MV-4-11 (cell line): Measurements from ENCODE around the gene NCKAP5L.
"Not testable (repeated sequence)": the region's sequence is repeated elsewhere in the genome, so short reads cannot be mapped to it uniquely, and the experiment has no call there.

Experiments used
- DNase-seq: peaks from one replicate; lab custom pipeline; 2025; lab: John Stamatoyannopoulos, UW

The NCKAP5L gene

DNA sequence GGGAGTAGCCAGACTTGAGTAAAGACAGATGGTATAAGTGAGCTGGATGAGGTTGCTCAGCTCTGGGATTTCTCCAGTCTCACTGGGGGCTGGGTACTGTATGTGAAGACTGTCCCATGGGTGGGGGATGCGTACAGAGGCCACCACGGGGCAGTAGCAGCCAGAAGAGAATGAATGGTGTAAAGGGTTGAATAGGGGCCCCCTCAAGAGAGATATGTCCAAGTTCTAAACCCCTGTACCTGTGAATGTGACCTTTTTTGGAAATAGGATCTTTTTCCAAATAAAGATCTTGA, 36.5 kb upstream of the NCKAP5L start:
- DNase-seq, result no peak

GRCh38 chr12:49863946-49864797, 36.0 kb upstream of the NCKAP5L start:
- DNase-seq, result no peak

- not testable (repeated sequence) for DNase-seq
These were observed 32.7 kb upstream of the NCKAP5L start for GRCh38 chr12:49860921-49861320.

DNA sequence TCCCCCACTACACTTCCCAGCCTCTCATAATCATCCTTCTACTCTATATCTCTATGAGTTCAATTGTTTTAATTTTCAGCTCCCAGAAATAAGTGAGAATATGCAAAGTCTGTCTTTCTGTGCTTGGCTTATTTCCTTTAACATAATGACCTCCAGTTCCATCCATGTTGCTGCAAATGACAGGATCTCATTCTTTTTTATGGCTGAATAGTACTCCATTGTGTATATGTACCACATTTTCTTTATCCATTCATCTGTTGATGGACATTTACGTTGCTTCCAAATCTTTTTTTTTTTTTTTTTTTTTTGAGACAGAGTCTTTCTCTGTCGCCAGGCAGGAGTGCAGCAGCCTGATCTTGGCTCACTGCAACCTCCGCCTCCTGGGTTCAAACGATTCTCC, 27.7 kb upstream of the NCKAP5L start:
- not testable (repeated sequence) for DNase-seq

DNA sequence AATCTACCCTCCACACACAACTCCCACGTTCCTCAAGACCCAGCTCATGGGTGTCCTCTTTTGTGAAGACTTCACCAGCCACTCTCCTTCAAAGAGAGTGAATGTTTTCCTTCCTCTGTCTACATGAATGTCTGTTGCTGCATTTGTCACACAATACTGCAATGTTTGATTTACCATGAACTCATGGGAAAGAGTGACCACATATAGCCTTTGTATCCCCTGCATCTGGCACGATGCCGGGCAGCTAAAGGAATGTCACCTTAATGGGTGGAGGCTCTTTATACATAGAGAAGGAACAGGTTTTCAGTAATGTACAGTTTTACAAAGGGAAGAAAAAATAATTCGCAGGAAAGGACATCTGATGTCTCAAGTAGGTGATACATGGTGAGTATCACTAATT, 26.8 kb upstream of the NCKAP5L start:
- no peak for DNase-seq

- DNase-seq, result no peak
These were observed 25.5 kb upstream of the NCKAP5L start for GRCh38 chr12:49853671-49854070.

GRCh38 chr12:49847161-49847560, 18.9 kb upstream of the NCKAP5L start:
- no peak for DNase-seq

DNA sequence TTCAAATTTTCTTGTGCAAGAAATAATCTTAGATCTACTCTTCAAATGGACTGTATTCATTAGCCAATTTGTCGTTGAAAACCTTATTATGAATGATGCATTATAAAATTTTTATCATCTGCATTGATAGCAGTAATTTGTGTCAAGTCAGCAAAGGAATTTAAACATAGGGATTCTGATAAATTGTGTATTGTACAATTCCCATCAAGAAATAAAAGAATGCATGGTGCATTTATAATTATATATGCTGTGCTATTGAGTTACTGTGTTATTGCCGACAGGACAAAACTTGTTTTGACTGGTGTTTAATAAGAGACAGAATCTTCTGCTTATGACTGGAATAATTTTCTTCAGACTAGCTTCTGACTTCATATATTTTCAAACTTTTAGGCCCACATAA, 17.8 kb upstream of the NCKAP5L start:
- no peak for DNase-seq

DNA sequence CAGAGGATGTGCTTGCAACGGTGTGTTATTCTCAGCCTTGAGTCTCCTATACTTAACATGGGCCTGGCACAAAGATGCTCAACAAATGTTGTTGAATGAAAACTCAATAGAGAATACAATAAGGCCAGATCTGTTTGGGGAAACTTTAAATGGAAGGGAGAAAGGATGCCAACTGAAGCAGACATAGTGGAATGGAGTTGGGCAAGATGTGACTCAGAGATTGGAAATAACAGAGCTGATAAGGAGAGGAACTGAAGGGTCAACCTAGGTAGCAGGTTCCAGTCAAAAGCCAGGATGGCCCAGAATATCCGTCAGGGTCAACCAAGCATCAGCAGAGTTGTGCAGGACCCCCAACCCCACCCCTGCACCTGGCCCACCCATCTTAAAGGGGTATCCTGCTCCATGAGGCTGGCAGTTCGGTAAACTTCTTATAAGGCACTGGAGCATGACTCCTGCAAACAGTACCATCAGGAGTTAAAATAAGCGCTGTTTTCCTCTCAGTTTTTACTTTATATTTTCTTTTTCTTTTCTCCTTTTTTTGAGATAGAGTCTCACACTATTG, 15.7 kb upstream of the NCKAP5L start:
- DNase-seq, result no peak

DNA sequence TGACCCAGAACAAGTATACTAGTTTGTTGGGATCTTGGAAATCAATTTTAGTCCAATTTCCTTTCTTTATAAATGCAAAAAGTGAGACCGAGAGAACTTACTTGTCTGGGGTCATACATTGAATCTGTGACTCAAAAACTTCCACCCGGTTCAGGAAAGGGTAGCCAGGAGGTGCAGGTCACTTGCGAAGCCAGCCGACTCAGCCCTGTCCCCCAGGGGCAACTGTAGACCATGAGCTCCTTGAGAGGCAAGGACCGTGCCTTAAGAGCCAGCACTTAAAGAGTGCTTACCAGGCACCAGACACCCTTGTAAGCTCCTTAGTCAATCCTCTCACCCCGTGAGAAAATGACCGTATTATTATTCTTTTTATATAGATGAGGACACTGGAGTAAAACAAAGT, 15.2 kb upstream of the NCKAP5L start:
- DNase-seq, result no peak

GRCh38 chr12:49842519-49843352, 14.5 kb upstream of the NCKAP5L start, which contains the start of gene BCDIN3D:
Gene BCDIN3D (minus strand): TSS chr12:49843106. CDS start chr12:49843087, 19 bp downstream.
- DNase-seq, result peak; percentile 89

- peak; percentile 63 for DNase-seq
These were observed 10.9 kb upstream of the NCKAP5L start for GRCh38 chr12:49838973-49839633.

DNA sequence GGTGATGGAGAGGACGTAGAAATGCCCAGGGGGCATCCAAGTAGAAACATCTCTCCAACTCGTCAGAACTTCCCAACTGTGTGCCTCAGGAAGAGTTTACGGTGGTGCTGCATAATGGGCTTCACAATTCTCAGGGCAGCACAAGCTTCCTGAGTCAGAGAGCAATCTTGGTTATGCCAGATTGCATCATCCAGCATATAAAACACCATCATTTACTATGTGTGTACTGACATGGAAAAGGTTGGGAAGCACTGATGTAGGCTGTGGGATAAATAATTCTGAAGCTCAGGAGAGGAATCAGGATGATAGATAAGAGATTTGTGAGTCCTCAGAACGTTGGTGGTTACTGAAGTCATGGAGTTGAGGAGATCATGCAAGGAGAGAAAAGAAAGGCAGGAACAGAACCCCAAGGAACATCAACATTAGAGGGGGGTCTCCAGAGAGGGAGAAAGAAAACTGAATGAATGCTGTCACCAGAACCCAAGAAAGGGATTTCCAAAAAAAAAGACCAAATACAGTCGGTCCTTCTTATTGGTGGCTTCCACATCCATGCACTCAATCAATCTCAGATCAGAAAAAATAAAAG, 4.7 kb upstream of the NCKAP5L start:
- DNase-seq, result no peak

DNA sequence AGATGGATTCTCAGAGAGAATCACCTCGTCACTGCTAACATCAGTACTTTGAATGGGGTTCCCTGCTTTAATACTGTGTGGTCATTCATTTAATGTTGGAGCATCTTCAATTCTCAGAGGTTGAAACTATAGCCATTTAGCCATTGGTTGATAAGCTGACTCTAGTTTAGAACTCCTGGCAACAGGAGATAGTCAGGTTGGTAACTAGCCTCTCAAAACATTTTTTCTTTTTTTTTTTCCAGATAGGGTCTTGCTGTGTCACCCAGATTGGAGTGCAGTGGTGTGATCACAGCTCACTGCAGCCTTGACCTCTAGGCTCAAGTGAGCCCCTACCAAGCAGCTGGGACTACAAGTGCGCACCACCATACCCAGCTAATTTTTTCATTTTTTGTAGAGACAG, 3.5 kb upstream of the NCKAP5L start:
- DNase-seq, result no peak

DNA sequence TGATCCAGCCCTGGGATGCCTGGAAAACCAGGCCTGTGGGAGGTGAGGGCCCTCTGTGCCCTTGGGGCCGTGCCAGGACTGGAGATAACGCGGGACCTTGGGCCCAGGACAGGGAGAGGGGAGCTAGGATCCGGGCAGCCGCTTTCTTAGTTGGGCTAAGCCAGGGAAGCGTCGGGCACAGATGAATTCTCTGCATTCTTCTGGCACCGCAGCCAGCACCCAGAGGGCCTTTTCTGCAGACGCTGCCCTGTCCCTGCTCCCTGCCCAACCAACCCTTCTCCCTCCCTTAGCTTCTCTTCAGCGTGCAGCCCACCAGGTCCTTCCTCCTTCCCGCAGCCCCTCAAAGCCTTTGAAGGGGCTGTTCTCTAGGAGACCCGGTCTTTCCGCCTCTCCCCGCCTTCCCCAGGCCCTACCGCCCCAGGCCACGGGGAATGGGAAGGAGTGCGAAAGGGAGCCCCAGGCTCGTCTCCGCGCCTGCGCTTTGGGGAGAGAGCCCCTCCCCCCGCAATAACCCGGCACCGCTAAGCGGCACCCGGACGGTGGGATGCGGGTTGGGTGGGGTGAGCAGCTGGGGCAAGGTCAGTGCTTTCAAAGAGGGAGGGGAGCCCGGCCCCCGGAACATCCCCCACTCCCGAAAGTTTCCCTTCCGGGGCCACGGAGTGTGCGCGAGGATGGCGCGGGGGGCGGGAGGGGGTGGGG, 663 bp downstream of the NCKAP5L start:
- DNase-seq, result peak; percentile 11

DNA sequence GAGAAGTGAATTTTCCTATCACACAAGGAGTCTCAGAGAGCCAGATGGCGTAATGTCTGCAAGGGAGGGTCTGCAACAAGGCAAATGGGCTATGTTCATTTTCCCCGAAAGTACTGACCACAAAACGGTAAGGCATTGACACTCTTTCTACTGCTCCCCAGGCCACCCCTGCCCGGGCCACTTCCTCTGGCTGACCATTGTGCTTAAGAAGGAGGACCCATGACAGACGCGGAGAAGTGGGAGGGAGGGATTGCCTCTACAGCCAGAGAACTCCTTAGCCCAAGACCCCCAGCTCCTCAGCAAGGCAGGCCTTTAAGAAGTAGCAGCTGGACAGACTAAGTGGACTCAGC, 1.2 kb downstream of the NCKAP5L start:
- peak; percentile 22 for DNase-seq

- DNase-seq, result no peak
These were observed 2.2 kb downstream of the NCKAP5L start for GRCh38 chr12:49825971-49826421.

- peak; percentile 75 for DNase-seq
These were observed 2.7 kb downstream of the NCKAP5L start for GRCh38 chr12:49825360-49825970.

- peak; percentile 90 for DNase-seq
These were observed 3.3 kb downstream of the NCKAP5L start for GRCh38 chr12:49824895-49825294.

- DNase-seq, result no peak
These were observed 3.8 kb downstream of the NCKAP5L start for GRCh38 chr12:49824416-49824815.

DNA sequence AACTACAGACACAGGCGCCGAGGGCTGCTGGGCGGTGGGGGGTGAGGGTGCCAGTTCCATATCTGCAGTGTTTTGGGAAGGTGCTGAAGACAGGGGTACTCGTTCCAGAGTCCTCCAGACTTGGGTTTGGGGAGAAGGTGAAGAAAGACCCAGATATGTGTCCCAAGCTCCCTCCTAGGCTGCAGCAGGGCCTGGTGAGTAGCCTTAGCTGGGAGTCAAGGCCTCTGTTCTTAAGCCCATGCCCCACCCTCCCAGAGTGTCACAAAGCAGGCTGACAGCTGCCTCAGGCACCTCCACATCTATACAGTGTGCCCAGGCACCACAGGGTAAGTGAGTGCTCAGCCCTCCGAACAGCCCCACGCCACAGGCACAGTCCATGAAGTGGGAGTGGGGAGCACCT, 4.3 kb downstream of the NCKAP5L start:
- DNase-seq, result no peak
